Measurements from ENCODE around the gene MSRB1. TPM values are rescaled to one million over a fixed set of nuclear protein-coding genes. Genes with fewer than 3 reads are reported as not detected.

Gene MSRB1
- polyA plus RNA-seq, 2 of the 4 experiments (the other 2 are of a cell fraction), result 27.7 to 37.5 TPM

DNA sequence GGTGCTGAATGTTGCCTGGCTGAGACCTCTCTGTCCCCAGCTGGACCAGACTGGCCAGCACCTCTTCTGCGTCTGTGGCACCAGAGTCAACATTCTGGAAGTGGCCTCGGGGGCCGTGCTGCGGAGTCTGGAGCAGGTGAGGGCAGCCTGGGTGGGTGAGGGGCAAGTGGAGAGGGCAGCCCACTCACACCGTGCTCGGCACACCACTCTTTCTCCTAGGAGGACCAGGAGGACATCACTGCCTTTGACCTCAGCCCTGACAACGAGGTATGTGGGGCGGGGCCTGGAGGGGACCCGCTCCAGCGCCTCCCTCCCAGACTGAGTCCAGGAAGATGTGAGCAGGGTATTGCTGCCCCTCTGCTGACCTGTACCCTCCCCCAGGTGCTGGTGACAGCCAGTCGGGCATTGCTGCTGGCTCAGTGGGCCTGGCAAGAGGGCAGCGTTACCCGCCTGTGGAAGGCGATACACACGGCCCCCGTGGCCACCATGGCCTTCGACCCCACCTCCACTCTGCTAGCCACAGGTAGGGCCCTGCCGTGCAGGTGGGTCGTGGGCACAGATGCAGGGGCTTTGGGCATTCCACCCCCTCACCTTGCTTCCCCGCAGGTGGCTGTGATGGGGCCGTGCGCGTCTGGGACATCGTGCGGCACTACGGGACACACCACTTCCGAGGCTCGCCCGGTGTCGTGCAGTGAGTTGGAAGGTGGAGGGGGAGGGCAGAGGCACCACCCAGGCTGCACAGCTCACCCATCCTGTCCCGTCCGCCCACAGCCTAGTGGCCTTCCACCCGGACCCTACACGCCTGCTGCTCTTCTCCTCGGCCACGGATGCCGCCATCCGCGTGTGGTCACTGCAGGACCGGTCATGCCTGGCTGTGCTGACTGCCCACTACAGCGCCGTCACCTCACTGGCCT is 31.4 kb upstream of the MSRB1 start:
- no peak for TF ChIP-seq EHMT2 (IDR thresholded peaks at IDR 0.05; ENCODE audit: low read depth)
- no peak for TF ChIP-seq HEYL (CRISPR knock-in tag; IDR thresholded peaks at IDR 0.05)
- TF ChIP-seq EP300 (IDR thresholded peaks at IDR 0.05), result no peak
- no peak for TF ChIP-seq PHF8 (IDR thresholded peaks at IDR 0.05; ENCODE audit: borderline replicate concordance, low read depth)
- TF ChIP-seq, protein P1, sequence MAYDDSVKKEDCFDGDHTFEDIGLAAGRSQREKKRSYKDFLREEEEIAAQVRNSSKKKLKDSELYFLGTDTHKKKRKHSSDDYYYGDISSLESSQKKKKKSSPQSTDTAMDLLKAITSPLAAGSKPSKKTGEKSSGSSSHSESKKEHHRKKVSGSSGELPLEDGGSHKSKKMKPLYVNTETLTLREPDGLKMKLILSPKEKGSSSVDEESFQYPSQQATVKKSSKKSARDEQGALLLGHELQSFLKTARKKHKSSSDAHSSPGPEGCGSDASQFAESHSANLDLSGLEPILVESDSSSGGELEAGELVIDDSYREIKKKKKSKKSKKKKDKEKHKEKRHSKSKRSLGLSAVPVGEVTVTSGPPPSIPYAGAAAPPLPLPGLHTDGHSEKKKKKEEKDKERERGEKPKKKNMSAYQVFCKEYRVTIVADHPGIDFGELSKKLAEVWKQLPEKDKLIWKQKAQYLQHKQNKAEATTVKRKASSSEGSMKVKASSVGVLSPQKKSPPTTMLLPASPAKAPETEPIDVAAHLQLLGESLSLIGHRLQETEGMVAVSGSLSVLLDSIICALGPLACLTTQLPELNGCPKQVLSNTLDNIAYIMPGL (CRISPR knock-in tag; IDR thresholded peaks at IDR 0.05; ENCODE audit: borderline replicate concordance), result no peak
- TF ChIP-seq, protein P2, sequence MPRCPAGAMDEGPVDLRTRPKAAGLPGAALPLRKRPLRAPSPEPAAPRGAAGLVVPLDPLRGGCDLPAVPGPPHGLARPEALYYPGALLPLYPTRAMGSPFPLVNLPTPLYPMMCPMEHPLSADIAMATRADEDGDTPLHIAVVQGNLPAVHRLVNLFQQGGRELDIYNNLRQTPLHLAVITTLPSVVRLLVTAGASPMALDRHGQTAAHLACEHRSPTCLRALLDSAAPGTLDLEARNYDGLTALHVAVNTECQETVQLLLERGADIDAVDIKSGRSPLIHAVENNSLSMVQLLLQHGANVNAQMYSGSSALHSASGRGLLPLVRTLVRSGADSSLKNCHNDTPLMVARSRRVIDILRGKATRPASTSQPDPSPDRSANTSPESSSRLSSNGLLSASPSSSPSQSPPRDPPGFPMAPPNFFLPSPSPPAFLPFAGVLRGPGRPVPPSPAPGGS (IDR thresholded peaks at IDR 0.05), result no peak
- TF ChIP-seq, protein P3, sequence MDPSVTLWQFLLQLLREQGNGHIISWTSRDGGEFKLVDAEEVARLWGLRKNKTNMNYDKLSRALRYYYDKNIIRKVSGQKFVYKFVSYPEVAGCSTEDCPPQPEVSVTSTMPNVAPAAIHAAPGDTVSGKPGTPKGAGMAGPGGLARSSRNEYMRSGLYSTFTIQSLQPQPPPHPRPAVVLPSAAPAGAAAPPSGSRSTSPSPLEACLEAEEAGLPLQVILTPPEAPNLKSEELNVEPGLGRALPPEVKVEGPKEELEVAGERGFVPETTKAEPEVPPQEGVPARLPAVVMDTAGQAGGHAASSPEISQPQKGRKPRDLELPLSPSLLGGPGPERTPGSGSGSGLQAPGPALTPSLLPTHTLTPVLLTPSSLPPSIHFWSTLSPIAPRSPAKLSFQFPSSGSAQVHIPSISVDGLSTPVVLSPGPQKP (IDR thresholded peaks at IDR 0.05; ENCODE audit: low read depth, low read length), result no peak
- TF ChIP-seq TP53 (CRISPR knock-in tag; IDR thresholded peaks at IDR 0.05), result no peak
- TF ChIP-seq HOXB13 (CRISPR knock-in tag; IDR thresholded peaks at IDR 0.05; ENCODE audit: low read depth), result no peak
- no peak for TF ChIP-seq CHD4 (IDR thresholded peaks at IDR 0.05; ENCODE audit: borderline replicate concordance)
- no peak for TF ChIP-seq ZNF302 (CRISPR knock-in tag; IDR thresholded peaks at IDR 0.05)
- TF ChIP-seq ZFP36 (IDR thresholded peaks at IDR 0.05; ENCODE audit: borderline replicate concordance, partially characterized antibody), result no peak
- Histone ChIP-seq H3K4me3 (no peak overlapping the region), H3K9me3 (no peaks in the 10 kb centered on the region), H3K4me1 (peaks cover 17% of the 10 kb centered on the region), H3K4me2 (no peak overlapping the region), H3K27ac (no peak overlapping the region)
- WGBS (ENCODE audit: missing lambda C conversion rate), result 91% methylated on average over 36 of the region's 42 CpGs
- ATAC-seq, result no peak
- CTCF ChIA-PET, result interaction anchor here (0.8 to 1.8 kb wide), 5 partner anchors 14 to 166 kb away, joined by 3 to 8 read pairs (median 5); no protein-coding TSS in a partner anchor
- POLR2A ChIA-PET, result interaction anchor here (5.1 kb wide), 1 partner anchor 10 kb away, joined by 17 read pairs; the partner anchor contains the start of gene RPS2
- no peak for DNase-seq (ENCODE audit: low read depth in 1 of 2, low spot score in 1 of 2)
- FAIRE-seq, result no peak

DNA sequence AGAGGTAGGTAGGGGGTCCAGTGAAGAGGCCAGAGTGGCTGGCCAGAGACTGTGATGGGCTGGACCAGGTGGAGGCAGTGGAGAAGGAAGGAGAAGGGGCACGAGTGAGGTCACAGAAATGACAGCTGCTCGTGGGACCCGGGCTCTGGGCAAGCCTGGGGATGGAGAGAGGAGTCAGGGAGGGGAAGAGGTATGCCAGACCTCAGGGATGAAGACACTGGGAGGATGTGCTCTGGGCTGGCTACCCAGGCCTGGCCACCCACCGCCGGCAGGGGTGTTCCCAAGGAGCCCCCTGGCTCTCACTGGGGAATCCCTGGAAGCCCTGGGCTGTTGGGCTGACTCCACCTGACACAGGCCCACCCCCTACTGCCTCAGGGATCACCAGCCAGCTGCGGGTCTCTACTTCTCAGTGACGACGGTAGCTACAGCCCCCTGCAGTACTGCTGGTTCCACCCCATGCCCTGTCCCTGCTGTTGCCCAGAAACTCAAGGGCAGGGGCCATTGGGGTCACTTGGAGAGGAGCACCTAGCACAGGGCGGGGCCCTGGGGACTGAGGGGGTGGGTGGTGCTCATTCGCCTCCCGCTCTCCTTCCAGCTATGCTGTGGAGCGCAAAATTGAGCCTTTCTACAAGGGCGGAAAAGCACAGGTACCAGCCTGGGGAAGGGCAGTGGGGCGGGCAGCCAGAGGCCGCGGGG is 30.6 kb upstream of the MSRB1 start:
- 86% methylated on average over 15 of the region's 16 CpGs for WGBS (ENCODE audit: missing lambda C conversion rate)

DNA sequence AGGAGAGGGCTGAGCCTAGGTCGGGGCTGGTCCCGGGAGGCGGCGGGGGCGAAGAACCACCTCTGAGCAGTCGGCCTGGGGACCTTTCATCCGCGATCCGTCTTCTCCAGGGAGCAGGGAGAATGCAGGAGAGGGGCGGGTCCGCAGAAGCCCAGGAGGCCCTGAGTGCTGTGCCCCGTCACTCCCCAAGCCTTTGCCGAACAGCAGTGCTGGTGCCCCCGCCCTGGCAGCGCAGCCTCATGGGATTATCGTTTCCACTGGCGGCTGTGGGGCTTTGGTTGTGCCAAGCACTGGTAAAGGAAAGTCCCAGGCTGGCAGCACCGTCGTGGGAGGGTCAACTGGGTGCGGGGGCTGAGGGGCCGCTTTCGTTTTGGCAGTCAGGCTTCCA is 29.5 kb upstream of the MSRB1 start:
- peak overlapping the region; percentile 94 for H3K4me2 ChIP-seq
- POLR2A ChIA-PET, result interaction anchor here (1.3 to 1.6 kb wide), 2 partner anchors 9 to 12 kb away, joined by 8 to 13 read pairs; partner anchors contain the start of gene NOXO1
- CTCF ChIA-PET, result interaction anchor here (0.8 to 1.7 kb wide), 2 partner anchors 9 to 31 kb away, joined by 3 to 8 read pairs; partner anchors contain the start of gene NOXO1
- DNase-seq (ENCODE audit: low read depth in 1 of 2, low spot score in 1 of 2), result no peak
- H3K4me1 ChIP-seq, result peaks cover 17% of the 10 kb centered on the region
- WGBS (ENCODE audit: missing lambda C conversion rate), result 1% methylated on average over 18 of the region's 22 CpGs
- peak overlapping the region; percentile 65 for H3K4me3 ChIP-seq
- H3K9me3 ChIP-seq, result no peaks in the 10 kb centered on the region
- ATAC-seq, result peak; percentile 37 to 68; a peak in 3 of 6 replicates
- no peak for FAIRE-seq
- TF ChIP-seq POLR2A (IDR thresholded peaks at IDR 0.05; ENCODE audit: low read length), result no peak
- no peak for TF ChIP-seq EHMT2 (IDR thresholded peaks at IDR 0.05; ENCODE audit: low read depth)
- peak overlapping the region; percentile 98 to 99 for H3K27ac ChIP-seq

More for the DNA sequence above, 30.6 kb upstream of the MSRB1 start:
- Histone ChIP-seq H3K4me3 (no peak overlapping the region; the same call in 2 of the 3 replicates), H3K9me3 (no peaks in the 10 kb centered on the region), H3K4me1 (peaks cover 17% of the 10 kb centered on the region), H3K27ac (no peak overlapping the region), H3K4me2 (peak overlapping the region; percentile 94)
- no peak for ATAC-seq
- no peak for FAIRE-seq
- ChIA-PET POLR2A (interaction anchor here (5.1 kb wide), 1 partner anchor 9 kb away, joined by 17 read pairs; the partner anchor contains the start of gene RPS2), CTCF (interaction anchor here (1.4 to 1.7 kb wide), 2 partner anchors 30 to 109 kb away, joined by 3 to 8 read pairs; no protein-coding TSS in a partner anchor)
- TF ChIP-seq KDM5A (IDR thresholded peaks at IDR 0.05) (no peak), CHD4 (IDR thresholded peaks at IDR 0.05; ENCODE audit: borderline replicate concordance) (no peak), NPAS2 (CRISPR knock-in tag; IDR thresholded peaks at IDR 0.05; ENCODE audit: borderline replicate concordance) (no peak), NFE2L2 (conservative IDR thresholded peaks at IDR 0.05; ENCODE audit: low read length) (no peak)
- no peak for DNase-seq (ENCODE audit: low read depth in 1 of 2, low spot score in 1 of 2)

Measured in A549 (cell line).